ENCODE measurements around the gene STK39. TPM values are rescaled to one million over a fixed set of nuclear protein-coding genes. Genes with fewer than 3 reads are reported as not detected.

The STK39 gene
- total and polyA plus RNA-seq, 2 donors (not counting 1 experiment from before 2014, with no cell fraction given) = 2.3 to 14.6 TPM

DNA sequence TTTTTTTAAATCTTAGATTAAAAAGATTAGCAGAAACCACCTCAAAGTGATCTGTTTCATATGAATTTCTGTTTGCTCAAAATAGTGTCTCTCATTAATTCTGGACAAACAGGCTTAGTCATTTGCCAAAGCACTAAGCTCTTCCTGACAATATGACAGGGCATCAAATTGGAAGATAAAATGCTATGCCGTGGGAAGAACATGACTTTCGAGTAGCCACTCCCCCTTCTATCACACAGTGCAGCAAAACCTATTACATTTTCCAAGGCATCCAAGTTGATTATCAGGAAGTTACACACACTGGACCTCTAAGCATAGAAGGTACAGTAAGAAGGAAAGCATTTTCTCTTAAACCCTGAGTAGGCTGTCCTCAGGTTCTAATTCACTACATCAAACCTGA, 89.5 kb downstream of the STK39 start:
- no peak for DNase-seq
- H3K27ac ChIP-seq (ENCODE audit: low read length in 2 of 2) = no peak overlapping the region

GRCh38 chr2:168157070-168157469, 90.3 kb downstream of the STK39 start:
- Histone ChIP-seq H3K4me1 (ENCODE audit: control insufficient read depth in 2 of 2, insufficient read depth in 2 of 2, low read length in 2 of 2) (no peaks in the 10 kb centered on the region), H4K20me1 (ENCODE audit: control insufficient read depth, insufficient read depth, low read length, poor library complexity, severe bottlenecking) (no peaks in the 10 kb centered on the region), H3K9ac (ENCODE audit: low read length) (no peak overlapping the region), H3K4me2 (replicated peaks; ENCODE audit: low read depth, low read length, poor library complexity, severe bottlenecking) (no peak overlapping the region), H3K27ac (ENCODE audit: low read length in 2 of 2) (no peak overlapping the region), H3K4me3 (ENCODE audit: control extremely low read depth in 1 of 5, extremely low read depth in 1 of 5, insufficient read depth in 1 of 5, low read depth in 2 of 5, low read length in 4 of 5) (no peak overlapping the region), H3K27me3 (replicated peaks in 1 of 4; ENCODE audit: control extremely low read depth in 1 of 4, control insufficient read depth in 3 of 4, insufficient read depth in 4 of 4, low read length in 3 of 4) (no peaks in the 10 kb centered on the region), H2AFZ (ENCODE audit: insufficient read depth, low read depth, low read length, poor library complexity, severe bottlenecking) (no peak overlapping the region), H3K79me2 (ENCODE audit: control insufficient read depth, insufficient read depth, low read length) (no peaks in the 10 kb centered on the region), H3K9me3 (ENCODE audit: control extremely low read depth in 1 of 3, control insufficient read depth in 2 of 3, insufficient read depth in 1 of 3, low read length in 2 of 3) (no peaks in the 10 kb centered on the region), H3K36me3 (replicated peaks in 1 of 2; ENCODE audit: control extremely low read depth in 1 of 2, control insufficient read depth in 1 of 2, extremely low read depth in 1 of 2, insufficient read depth in 2 of 2, low read length in 1 of 2) (peaks cover 0 to 3% of the 10 kb centered on the region in 2 experiments)
- Mint-ChIP-seq H3K4me3 (no peak overlapping the region), H3K27me3 (no peaks in the 10 kb centered on the region), H3K4me1 (no peaks in the 10 kb centered on the region), H3K9me3 (ENCODE audit: insufficient read depth) (no peaks in the 10 kb centered on the region), H3K27ac (no peak overlapping the region)
- TF ChIP-seq EZH2 (IDR thresholded peaks at IDR 0.05; ENCODE audit: borderline replicate concordance, insufficient read depth, low read depth, low read length, poor library complexity, severe bottlenecking) = no peak
- TF ChIP-seq, protein P1, sequence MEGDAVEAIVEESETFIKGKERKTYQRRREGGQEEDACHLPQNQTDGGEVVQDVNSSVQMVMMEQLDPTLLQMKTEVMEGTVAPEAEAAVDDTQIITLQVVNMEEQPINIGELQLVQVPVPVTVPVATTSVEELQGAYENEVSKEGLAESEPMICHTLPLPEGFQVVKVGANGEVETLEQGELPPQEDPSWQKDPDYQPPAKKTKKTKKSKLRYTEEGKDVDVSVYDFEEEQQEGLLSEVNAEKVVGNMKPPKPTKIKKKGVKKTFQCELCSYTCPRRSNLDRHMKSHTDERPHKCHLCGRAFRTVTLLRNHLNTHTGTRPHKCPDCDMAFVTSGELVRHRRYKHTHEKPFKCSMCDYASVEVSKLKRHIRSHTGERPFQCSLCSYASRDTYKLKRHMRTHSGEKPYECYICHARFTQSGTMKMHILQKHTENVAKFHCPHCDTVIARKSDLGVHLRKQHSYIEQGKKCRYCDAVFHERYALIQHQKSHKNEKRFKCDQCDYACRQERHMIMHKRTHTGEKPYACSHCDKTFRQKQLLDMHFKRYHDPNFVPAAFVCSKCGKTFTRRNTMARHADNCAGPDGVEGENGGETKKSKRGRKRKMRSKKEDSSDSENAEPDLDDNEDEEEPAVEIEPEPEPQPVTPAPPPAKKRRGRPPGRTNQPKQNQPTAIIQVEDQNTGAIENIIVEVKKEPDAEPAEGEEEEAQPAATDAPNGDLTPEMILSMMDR (IDR thresholded peaks at IDR 0.05) = no peak
- ATAC-seq (ENCODE audit: low read depth) (no peak), DNase-seq (no peak)
- no CpG with 5 or more reads among the region's 3 CpGs for WGBS (ENCODE audit: insufficient coverage)
- POLR2A ChIA-PET = no interaction called here
- CTCF ChIA-PET = interaction anchor here (3.1 kb wide), 1 partner anchor 38 kb away, joined by 9 read pairs; no protein-coding TSS in a partner anchor
- intact Hi-C loops (cut with micrococcal nuclease) = no loop called here

More for the DNA sequence above, 89.5 kb downstream of the STK39 start:
- Histone ChIP-seq H2AFZ (ENCODE audit: insufficient read depth, low read depth, low read length, poor library complexity, severe bottlenecking) (no peak overlapping the region), H3K9me3 (ENCODE audit: control extremely low read depth in 1 of 3, control insufficient read depth in 2 of 3, insufficient read depth in 1 of 3, low read length in 2 of 3) (no peaks in the 10 kb centered on the region), H3K9ac (ENCODE audit: low read length) (no peak overlapping the region), H3K79me2 (ENCODE audit: control insufficient read depth, insufficient read depth, low read length) (no peaks in the 10 kb centered on the region), H3K4me2 (replicated peaks; ENCODE audit: low read depth, low read length, poor library complexity, severe bottlenecking) (no peak overlapping the region), H3K4me3 (ENCODE audit: control extremely low read depth in 1 of 5, extremely low read depth in 1 of 5, insufficient read depth in 1 of 5, low read depth in 2 of 5, low read length in 4 of 5) (no peak overlapping the region), H4K20me1 (ENCODE audit: control insufficient read depth, insufficient read depth, low read length, poor library complexity, severe bottlenecking) (no peaks in the 10 kb centered on the region), H3K36me3 (replicated peaks in 1 of 2; ENCODE audit: control extremely low read depth in 1 of 2, control insufficient read depth in 1 of 2, extremely low read depth in 1 of 2, insufficient read depth in 2 of 2, low read length in 1 of 2) (peaks cover 0 to 3% of the 10 kb centered on the region in 2 experiments), H3K27me3 (replicated peaks in 1 of 4; ENCODE audit: control extremely low read depth in 1 of 4, control insufficient read depth in 3 of 4, insufficient read depth in 4 of 4, low read length in 3 of 4) (no peaks in the 10 kb centered on the region), H3K4me1 (ENCODE audit: control insufficient read depth in 2 of 2, insufficient read depth in 2 of 2, low read length in 2 of 2) (no peaks in the 10 kb centered on the region)
- no peak overlapping the region for H3K4me3 Mint-ChIP-seq
- H3K27me3 Mint-ChIP-seq = no peaks in the 10 kb centered on the region
- CTCF ChIA-PET = no interaction called here
- no peak for TF ChIP-seq EZH2 (IDR thresholded peaks at IDR 0.05; ENCODE audit: borderline replicate concordance, insufficient read depth, low read depth, low read length, poor library complexity, severe bottlenecking)
- TF ChIP-seq, protein P1 (IDR thresholded peaks at IDR 0.05) = no peak
- ATAC-seq (ENCODE audit: low read depth) = no peak
- H3K9me3 Mint-ChIP-seq (ENCODE audit: insufficient read depth) = no peaks in the 10 kb centered on the region
- H3K4me1 Mint-ChIP-seq = no peaks in the 10 kb centered on the region
- intact Hi-C loops (cut with micrococcal nuclease) = no loop called here
- 100% methylated on average over 1 of the region's 2 CpGs for WGBS (ENCODE audit: insufficient coverage)
- POLR2A ChIA-PET = no interaction called here
- H3K27ac Mint-ChIP-seq = no peak overlapping the region

Measured in B cell (primary cell).